CD4-positive, alpha-beta T cell treated with Interleukin-1 beta for 1 hour (primary cell): Measurements from ENCODE around the gene MNDA.

Experiments used
- DNase-seq, 2 donors: peaks; one replicate each; pipeline ENCODE4 v3.0.0-alpha.2; 2020 to 2022

MNDA gene

GRCh38 chr1:158830904-158831507, at the start of gene MNDA:
Gene MNDA, plus strand, starts transcription at chr1:158831351. Its CDS starts 10,803 bp downstream, at chr1:158842154.
- peak in 1 of 2 donors; percentile 13 for DNase-seq

- peak; percentile 19 to 43 for DNase-seq
These were observed 37.5 kb upstream of the MNDA start for GRCh38 chr1:158793604-158794003.

- DNase-seq, result no peak
These were observed 36.9 kb upstream of the MNDA start for GRCh38 chr1:158794247-158794646.

DNA sequence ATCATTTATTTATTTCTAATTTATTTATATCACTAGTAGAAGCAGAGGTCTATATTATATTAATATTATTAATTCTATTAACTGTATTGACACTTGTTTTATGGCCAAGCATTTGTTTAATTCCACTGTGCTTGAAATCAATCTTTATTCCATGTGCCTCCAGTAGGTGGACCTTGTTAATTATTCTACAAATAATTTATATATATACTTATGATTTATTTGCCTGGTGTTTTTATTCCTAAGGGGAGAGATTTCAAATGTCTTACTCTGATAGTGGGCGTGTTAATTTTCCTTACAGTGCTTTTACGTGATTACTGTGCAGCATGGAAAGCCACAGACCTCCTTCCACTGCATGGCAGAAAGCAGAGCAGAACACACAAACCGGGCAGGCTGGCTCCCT, 32.6 kb upstream of the MNDA start:
- DNase-seq, result peak in 1 of 2 donors; percentile 3

DNA sequence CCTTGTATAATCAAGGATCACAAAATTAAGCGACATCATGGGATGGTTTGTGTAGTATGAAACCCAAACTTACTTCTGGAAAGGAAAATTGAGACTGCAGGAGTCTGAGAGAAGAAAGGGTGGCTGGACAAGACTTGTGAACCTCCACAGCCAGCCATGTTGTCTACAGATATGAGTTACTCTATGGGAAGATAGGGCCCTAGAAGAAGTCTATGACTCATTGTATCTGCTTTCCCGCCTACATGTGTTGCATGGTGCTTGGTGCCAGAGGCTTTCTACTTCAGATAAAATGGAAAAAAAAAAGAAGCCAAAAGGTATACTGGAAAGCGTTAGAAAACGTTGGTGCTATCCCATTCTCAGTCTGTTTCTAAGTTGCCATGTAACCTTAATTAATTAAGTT, 31.5 kb upstream of the MNDA start:
- DNase-seq, result no peak

DNA sequence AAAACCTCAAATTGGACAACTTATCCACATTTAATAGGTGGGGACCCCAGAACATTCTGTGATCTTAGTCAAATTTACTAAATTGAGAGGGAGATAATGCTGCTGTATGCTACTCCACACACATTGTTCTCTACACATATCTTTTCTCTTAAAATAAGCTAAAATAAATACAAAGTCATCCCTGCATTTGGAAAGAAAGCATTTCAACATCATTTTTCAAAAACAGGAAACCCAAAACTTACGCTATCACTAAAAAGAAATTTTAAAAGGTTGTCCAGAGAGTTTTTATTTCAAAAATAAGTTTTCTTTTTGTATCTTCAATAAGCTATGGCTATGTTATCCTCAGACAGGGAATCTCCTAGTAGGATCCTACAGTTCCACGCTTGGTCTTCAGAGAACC, 30.6 kb upstream of the MNDA start:
- no peak for DNase-seq

DNA sequence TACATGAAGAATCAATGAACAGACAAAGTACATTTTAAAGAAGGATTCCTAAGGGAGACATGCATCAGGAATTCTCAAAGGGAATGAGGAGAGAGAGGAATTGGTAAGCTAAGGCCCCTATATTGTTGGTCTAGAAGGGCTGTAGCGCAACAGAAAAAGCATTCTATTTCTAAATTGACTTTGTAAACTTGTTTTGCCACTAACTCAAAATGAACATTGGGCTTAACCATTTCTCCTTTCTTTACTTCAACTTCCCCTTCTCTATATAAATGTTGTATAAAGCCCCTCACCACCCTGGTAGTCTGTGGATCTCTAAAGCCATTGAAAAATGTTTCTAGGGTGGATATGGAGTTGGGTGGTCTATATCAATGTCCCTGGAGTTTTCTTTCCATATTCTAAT, 29.8 kb upstream of the MNDA start:
- DNase-seq, result no peak

DNA sequence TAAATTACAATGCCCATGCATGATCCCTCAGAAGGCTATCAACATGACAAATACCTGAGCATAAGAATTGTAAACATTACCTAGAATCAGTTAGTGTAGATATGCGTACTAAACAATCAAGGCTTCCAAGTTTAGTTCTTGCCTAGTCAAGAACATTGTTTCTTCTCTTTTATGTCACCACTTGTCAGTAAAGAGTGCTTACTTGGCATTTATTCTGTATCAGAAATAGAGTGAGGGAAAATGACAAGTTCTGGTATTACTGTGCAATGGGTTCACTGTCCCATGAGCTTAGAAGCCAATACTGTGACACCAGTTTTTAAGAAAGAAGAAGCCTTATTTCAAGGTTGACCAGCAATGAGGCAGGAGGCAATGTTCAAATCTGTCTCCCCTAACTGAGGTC, 27.5 kb upstream of the MNDA start:
- DNase-seq, result no peak

GRCh38 chr1:158806916-158807536, 24.1 kb upstream of the MNDA start:
- DNase-seq, result no peak

DNA sequence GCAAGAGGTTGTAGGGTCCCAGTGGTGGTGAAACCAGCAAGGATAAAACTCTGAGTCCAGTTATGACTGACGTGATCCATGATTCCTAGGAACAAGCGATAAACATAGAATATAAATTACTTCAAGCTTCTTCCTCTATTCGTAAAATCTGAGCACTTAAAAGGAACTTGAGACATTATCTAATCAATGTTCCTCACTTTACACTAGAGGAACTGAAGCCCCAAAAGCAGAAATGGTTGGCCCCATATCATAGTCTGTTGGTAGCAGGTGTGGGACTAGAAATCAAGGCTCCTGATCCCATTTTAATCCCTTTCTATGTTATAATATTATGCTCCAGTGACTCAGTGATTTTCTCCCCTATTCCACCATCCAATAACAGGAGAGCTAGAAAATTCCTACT, 21.9 kb upstream of the MNDA start:
- DNase-seq, result no peak

DNA sequence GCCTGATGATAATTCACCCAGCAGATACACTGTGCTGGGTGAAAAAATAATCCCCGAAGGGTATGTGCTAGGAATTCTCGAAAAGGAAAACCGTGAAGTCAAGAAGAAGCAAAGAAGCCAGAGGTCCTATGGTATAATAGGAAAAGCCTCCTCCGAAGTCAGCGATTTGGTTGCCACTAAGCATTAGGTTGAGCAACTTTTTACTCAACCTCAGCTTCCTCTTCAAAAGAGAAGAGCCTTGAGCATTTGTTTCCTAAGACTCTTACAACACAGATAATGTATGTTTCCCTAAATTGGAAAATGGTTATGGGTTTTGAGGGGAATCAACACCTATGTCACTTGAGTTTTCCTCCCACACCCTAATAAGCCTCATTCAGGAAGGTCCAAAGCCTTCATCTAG, 21.3 kb upstream of the MNDA start:
- no peak for DNase-seq

DNA sequence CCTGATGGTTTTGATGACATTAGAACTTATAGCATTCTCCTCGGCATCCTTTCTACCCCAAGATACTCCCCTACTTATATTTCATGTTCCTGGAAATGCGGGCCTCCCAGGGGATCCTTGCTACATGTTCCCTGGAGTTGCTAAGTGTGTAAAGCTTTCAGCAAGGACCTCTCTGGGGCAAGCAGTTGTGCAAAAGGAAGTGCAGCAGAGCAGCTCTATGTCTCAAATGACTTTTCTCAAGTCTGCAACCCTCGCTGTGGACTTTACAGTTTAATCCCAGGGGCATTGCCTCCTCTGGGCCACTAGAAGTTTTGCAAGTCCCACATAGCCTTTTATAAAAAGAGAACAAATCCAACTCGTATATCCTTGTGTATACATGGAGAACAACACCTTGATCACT, 20.8 kb upstream of the MNDA start:
- DNase-seq, result no peak

GRCh38 chr1:158812336-158812735, 18.8 kb upstream of the MNDA start:
- DNase-seq, result no peak

GRCh38 chr1:158813164-158813563, 18.0 kb upstream of the MNDA start:
- no peak for DNase-seq

DNA sequence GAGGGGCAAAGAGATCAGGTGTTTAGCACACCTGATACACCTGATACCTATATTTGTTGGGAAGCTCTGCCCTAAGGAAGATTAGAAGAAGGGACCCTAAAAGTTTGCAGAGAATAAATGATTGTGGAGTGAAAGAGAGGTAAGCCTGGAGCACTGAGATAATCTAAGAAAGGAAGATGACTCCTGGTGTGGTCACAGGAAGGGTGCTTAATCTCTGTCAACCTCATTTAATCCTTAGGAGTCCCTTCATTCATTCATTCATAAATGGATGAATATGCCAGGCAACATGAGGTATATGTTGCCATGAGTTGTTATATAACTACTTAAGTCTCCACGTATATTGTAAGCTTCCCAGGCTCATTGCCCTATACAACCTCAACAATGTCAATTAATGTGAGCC, 16.2 kb upstream of the MNDA start:
- DNase-seq, result no peak

DNA sequence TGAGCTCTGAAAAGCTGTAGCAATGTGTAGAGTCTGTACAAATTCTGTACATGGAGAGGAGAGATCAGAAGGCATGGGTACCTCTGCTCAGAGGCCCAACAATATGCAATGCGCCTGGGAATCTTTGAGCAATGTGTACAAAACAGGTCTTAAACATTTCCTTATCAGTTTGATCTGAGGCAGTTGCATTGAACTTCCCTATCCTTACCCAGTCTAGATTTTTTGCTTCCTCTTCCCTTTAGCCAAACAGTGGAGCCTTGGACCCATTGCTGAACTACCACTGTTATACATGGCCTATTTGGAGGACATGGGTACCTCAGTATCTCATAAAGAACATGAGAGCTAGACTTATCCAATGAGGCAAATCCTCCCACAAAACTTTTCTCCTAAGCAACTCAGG, 12.6 kb upstream of the MNDA start:
- no peak for DNase-seq

DNA sequence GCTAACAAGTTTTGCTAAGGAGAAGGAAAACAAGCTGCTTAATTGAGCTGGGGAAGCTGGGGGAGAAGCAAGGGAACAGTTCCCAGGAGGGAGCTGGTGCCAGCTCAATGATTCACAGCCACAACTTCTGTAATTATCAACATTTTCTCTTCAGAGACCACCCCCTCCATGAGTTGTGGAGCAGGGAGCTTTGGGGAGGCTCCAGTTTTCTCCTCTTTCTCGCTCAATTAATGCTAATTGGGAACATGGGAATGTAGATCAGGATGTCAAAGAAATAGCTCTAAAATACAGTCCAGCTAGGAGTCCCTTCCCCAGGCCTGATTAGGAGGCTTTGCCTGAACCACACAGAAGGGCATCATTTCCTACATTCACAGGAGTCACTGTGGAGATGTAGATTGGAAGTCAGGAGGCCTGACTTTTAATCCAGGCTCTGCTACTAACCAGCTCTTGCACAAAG, 12.1 kb upstream of the MNDA start:
- no peak for DNase-seq

DNA sequence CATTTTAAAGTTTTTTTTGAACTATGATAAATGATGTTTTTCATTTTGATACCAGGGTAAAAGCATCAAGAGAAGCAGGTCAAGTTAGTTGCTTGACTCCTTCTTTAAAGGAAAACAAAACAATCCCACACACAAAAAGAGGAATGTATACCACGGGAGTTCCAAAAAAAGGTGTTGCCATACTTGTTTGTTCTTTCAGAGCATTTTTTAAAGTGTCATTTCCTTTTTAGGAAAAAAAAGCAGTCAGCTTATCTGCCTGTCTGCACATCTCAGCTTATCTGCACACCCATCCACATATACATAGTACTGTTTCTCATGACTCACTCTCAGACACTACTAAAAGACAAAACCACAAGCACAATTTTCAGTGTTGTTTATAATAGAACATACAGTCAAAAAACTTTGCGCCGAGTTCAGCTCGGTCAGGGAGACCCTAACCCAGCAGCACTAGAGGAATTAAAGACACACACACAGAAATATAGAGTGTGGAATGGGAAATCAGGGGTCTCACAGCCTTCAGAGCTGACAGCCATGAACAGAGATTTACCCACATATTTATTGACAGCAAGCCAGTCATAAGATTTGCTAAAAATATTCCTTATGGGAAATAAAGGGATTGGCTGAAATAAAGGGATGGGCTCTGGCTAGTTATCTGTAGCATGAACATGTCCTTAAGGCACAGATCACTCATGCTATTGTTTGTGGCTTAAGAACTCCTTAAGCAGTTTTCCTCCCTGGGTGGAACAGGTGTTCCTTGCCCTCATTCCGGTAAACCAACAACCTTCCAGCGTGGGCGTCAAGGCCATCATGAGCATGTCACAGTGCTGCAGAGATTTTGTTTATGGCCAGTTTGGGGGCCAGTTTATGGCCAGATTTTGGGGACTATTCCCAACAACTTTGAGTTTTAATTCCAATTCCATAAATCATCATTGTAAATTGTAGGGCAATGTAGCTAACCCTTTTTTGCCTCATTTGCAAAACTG, 11.4 kb upstream of the MNDA start:
- peak in 1 of 2 donors; percentile 28 for DNase-seq

GRCh38 chr1:158821723-158822122, 9.4 kb upstream of the MNDA start:
- no peak for DNase-seq

- DNase-seq, result no peak
These were observed 975 bp upstream of the MNDA start for GRCh38 chr1:158830074-158830677.

GRCh38 chr1:158833264-158833663, 2.1 kb downstream of the MNDA start:
- no peak for DNase-seq

DNA sequence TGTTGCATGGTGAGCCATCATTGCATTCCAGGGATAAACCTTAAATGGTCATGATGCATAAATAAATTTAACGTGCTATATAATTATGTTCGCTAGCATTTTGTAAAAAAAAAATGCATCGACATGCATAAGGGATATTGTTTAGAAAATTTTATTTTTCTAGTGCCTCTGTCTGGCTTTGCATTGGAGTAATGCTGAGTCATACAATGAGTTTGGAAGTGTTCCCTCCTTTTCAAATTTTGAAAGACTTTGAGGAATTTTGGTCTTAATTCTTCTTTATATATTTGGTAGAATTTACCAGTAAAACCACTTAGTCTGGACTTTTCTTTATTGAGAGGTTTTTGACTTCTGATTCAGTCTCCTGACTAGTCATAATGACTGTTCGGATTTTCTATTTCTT, 4.9 kb downstream of the MNDA start:
- DNase-seq, result no peak

DNA sequence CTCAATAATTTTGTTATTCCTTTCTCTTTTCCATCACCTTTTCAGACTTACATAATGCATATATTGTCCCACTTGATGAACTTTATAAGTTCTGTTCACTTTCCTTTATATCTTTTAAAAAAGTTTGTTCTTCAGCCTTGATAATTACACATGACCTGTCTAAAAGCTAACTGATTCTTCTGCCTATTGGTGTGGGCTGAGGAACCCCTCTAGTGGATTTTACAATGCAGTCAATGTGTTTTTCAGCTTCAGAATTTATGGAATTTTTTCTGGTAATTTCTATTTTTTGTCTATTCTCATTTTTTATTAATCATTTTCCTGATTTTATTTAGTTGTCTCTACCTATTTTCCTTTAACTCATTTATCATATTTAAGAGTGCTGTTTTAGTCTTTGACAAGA, 7.5 kb downstream of the MNDA start:
- no peak for DNase-seq
